H1 (cell line): ENCODE measurements around the gene CCDC83.

Source experiments
- CEBPB ChIP-seq: IDR thresholded peaks from 2 replicates; pipeline ENCODE4 v1.6.1; 2012; ENCODE audit warnings: low read depth, low read length
- CHD2 ChIP-seq: IDR thresholded peaks from 2 replicates; pipeline ENCODE4 v1.6.1; 2012; ENCODE audit warnings: low read length, improper control_type of control experiment
- CTCF ChIP-seq, 3 experiments: IDR thresholded peaks; 1 replicate in 2 of 3; 2 replicates in 1 of 3; pipeline versions ENCODE4 v1.5.1 to v1.6.1; 2011; ENCODE audit warnings: low read length in 3 of 3, mild to moderate bottlenecking in 3 of 3, inconsistent platforms in 2 of 3, low read depth in 1 of 3, moderate library complexity in 1 of 3; ENCODE audit not compliant: insufficient read depth in 1 of 3; ENCODE audit errors: control extremely low read depth in 1 of 3
- GTF2F1 ChIP-seq: IDR thresholded peaks from 2 replicates; pipeline ENCODE4 v1.6.1; 2012; ENCODE audit warnings: low read depth, low read length, improper control_type of control experiment, borderline replicate concordance
- HDAC2 ChIP-seq, 2 experiments: fragments of 300-600 bp in 1 of 2; sonication (generic) in 1 of 2; IDR thresholded peaks; 2 replicates each; pipeline ENCODE4 v1.6.1; 2011 to 2012; ENCODE audit warnings: low read depth in 2 of 2, low read length in 2 of 2, mild to moderate bottlenecking in 2 of 2, moderate library complexity in 2 of 2, borderline replicate concordance in 1 of 2, inconsistent platforms in 1 of 2
- POLR2A ChIP-seq, 2 experiments: IDR thresholded peaks; 1 replicate in 1 of 2; 2 replicates in 1 of 2; pipeline ENCODE4 v1.6.1; 2011; ENCODE audit warnings: low read depth in 2 of 2, low read length in 2 of 2, mild to moderate bottlenecking in 2 of 2; ENCODE audit errors: control extremely low read depth in 1 of 2
- POLR2AphosphoS5 ChIP-seq: IDR thresholded peaks from 2 replicates; pipeline ENCODE4 v1.6.1; 2011; ENCODE audit warnings: low read depth, low read length
- TCF12 ChIP-seq: IDR thresholded peaks from 2 replicates; pipeline ENCODE4 v1.6.1; 2011; ENCODE audit warnings: low read depth, mild to moderate bottlenecking, low read length
- TF ChIP-seq, protein P1 (sequence below): IDR thresholded peaks from 2 replicates; pipeline ENCODE4 v1.6.1; 2011; ENCODE audit warnings: low read length, improper control_type of control experiment

DNA sequence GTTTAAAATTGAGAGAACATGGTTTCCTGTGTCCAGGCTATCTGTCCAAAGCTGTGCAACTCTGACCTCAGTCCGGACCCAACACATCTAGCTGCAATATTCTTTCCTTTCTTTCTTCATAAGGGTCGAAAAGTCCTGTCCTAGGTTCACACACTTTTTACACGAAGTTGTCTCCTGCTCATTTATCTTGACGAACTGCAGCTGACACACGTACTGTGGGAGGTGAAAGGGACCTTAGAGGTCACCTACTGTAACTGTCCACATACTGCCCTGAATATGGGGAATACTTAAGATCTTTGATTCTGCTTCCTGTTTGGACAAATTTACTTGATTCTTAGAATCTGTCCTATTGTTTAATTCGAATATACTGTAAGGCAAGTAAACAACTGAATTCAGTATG is 105.9 kb downstream of the CCDC83 start:
- TF ChIP-seq TCF12 (no peak), GTF2F1 (no peak), CTCF (IDR thresholded peaks at IDR 0.05; ENCODE audit: control extremely low read depth in 1 of 3, insufficient read depth in 1 of 3, low read depth in 1 of 3, low read length in 3 of 3) (no peak), POLR2A (IDR thresholded peaks at IDR 0.05; ENCODE audit: control extremely low read depth in 1 of 2, low read depth in 2 of 2, low read length in 2 of 2) (no peak), POLR2AphosphoS5 (no peak), CEBPB (no peak), HDAC2 (IDR thresholded peaks at IDR 0.05; ENCODE audit: borderline replicate concordance in 1 of 2, low read depth in 2 of 2, low read length in 2 of 2) (no peak), CHD2 (no peak)
- TF ChIP-seq, protein P1, sequence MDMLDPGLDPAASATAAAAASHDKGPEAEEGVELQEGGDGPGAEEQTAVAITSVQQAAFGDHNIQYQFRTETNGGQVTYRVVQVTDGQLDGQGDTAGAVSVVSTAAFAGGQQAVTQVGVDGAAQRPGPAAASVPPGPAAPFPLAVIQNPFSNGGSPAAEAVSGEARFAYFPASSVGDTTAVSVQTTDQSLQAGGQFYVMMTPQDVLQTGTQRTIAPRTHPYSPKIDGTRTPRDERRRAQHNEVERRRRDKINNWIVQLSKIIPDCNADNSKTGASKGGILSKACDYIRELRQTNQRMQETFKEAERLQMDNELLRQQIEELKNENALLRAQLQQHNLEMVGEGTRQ: no peak
